DMS 273 (cell line): Measurements from ENCODE around the gene TNS3.

Experiments
- DNase-seq: peaks from one replicate; lab custom pipeline; 2025; ENCODE audit not compliant: unreplicated experiment; lab: John Stamatoyannopoulos, UW

Gene TNS3

GRCh38 chr7:47297120-47297519 lies 284.8 kb downstream of the TNS3 start:
- DNase-seq, result no peak

- no peak for DNase-seq
These were observed 286.3 kb downstream of the TNS3 start for GRCh38 chr7:47295606-47296005.

- DNase-seq, result no peak
These were observed 287.2 kb downstream of the TNS3 start for GRCh38 chr7:47294556-47295222.

- DNase-seq, result no peak
These were observed 287.9 kb downstream of the TNS3 start for GRCh38 chr7:47293884-47294555.

- no peak for DNase-seq
These were observed 289.0 kb downstream of the TNS3 start for GRCh38 chr7:47292832-47293309.

GRCh38 chr7:47291461-47292081 lies 290.3 kb downstream of the TNS3 start:
- no peak for DNase-seq

GRCh38 chr7:47290867-47291266 lies 291.0 kb downstream of the TNS3 start:
- no peak for DNase-seq

- no peak for DNase-seq
These were observed 291.4 kb downstream of the TNS3 start for GRCh38 chr7:47290466-47290865.

- no peak for DNase-seq
These were observed 293.9 kb downstream of the TNS3 start for GRCh38 chr7:47288060-47288459.

GRCh38 chr7:47285860-47286491 lies 295.9 kb downstream of the TNS3 start:
- DNase-seq, result peak; percentile 63

- DNase-seq, result no peak
These were observed 296.9 kb downstream of the TNS3 start for GRCh38 chr7:47284691-47285635.

- DNase-seq, result no peak
These were observed 298.3 kb downstream of the TNS3 start for GRCh38 chr7:47283497-47284131.

GRCh38 chr7:47282790-47283496 lies 299.0 kb downstream of the TNS3 start:
- no peak for DNase-seq

- DNase-seq, result no peak
These were observed 299.8 kb downstream of the TNS3 start for GRCh38 chr7:47281966-47282643.

GRCh38 chr7:47281161-47281560 lies 300.8 kb downstream of the TNS3 start:
- no peak for DNase-seq

- DNase-seq, result no peak
These were observed 301.8 kb downstream of the TNS3 start for GRCh38 chr7:47280114-47280513.

- DNase-seq, result no peak
These were observed 303.9 kb downstream of the TNS3 start for GRCh38 chr7:47278043-47278442.

- no peak for DNase-seq
These were observed 304.6 kb downstream of the TNS3 start for GRCh38 chr7:47277321-47277781.
